Kidney (tissue), 14 donors: ENCODE results near the gene WNT7A. TPM values are rescaled to one million over a fixed set of nuclear protein-coding genes. Genes with fewer than 3 reads are reported as not detected.
A peak's percentile ranks its signal among the peaks of the same experiment; 100 is the strongest.

Experiments used
- DNase-seq, 5 donors: peaks; one replicate each; pipeline ENCODE4 v3.0.0-alpha.2; 2013 to 2020
- FAIRE-seq: peaks from 2 replicates; lab custom pipeline; 2012; peaks lifted over from hg19 to GRCh38; lab: Jason Lieb, UNC
- H3K27ac ChIP-seq, 2 donors: one replicate each; pipeline ENCODE4 v1.7.0; 2013; ENCODE audit warnings: low read depth in 2 of 2, low read length in 2 of 2, inconsistent platforms in 1 of 2
- H3K27me3 ChIP-seq: one replicate; pipeline ENCODE4 v1.7.1; 2013; ENCODE audit warnings: low read length, inconsistent platforms; ENCODE audit not compliant: control insufficient read depth, insufficient read depth
- H3K36me3 ChIP-seq, 3 donors: one replicate each; pipeline versions ENCODE4 v1.7.0 to v1.7.1; 2013; ENCODE audit warnings: low read length in 3 of 3, control low read depth in 1 of 3, inconsistent platforms in 1 of 3; ENCODE audit not compliant: insufficient read depth in 3 of 3, control insufficient read depth in 2 of 3
- H3K4me1 ChIP-seq, 3 donors: one replicate each; pipeline versions ENCODE4 v1.7.0 to v1.7.1; 2013; ENCODE audit warnings: low read length in 3 of 3, inconsistent platforms in 1 of 3, low read depth in 1 of 3; ENCODE audit not compliant: control insufficient read depth in 2 of 3, insufficient read depth in 2 of 3
- H3K4me3 ChIP-seq, 3 donors: one replicate each; pipeline versions ENCODE4 v1.7.0 to v1.8.1; 2013; ENCODE audit warnings: low read length in 3 of 3, control low read depth in 1 of 3, inconsistent platforms in 1 of 3
- H3K9ac ChIP-seq, 3 donors: one replicate each; pipeline versions ENCODE4 v1.7.0 to v1.7.1; 2013; ENCODE audit warnings: low read length in 3 of 3, control low read depth in 1 of 3, inconsistent platforms in 1 of 3
- H3K9me3 ChIP-seq, 3 donors: one replicate each; pipeline versions ENCODE4 v1.7.0 to v1.7.1; 2013; ENCODE audit warnings: low read length in 3 of 3, control low read depth in 1 of 3, inconsistent platforms in 1 of 3; ENCODE audit not compliant: control insufficient read depth in 2 of 3, insufficient read depth in 1 of 3
- CTCF ChIP-seq: IDR thresholded peaks from 3 replicates; pipeline ENCODE4 v1.5.1; 2012; ENCODE audit warnings: mild to moderate bottlenecking, moderate library complexity, borderline replicate concordance; ENCODE audit not compliant: insufficient read depth; ENCODE audit errors: extremely low read depth
- intact Hi-C: fragments of 100-400 bp; cut with DNase I; formaldehyde crosslinking; loops from one replicate; pipeline ENCODE4 v1.11.1; 2022
- polyA plus RNA-seq: library from polyadenylated mRNA; stranded (reverse); fragments of 350-450 nt; fragmentation: Illumina TruSeq; extraction: RNeasy Lipid Tissue Mini Kit (QIAGEN cat#74804); gene quantifications from one replicate; pipeline ENCODE4 v1.2.3, GENCODE V29; 2014; ENCODE audit warnings: low read depth, low replicate concordance; ENCODE audit not compliant: insufficient read depth
- total RNA-seq: library from RNA; stranded (reverse); fragmentation: NEBNext Ultra II Directional; extraction: Animal tissue kit (Norgen Biotek cat#: 25700); gene quantifications from one replicate; pipeline ENCODE4 v1.2.1, GENCODE V29; 2021
- donor health status: control.
- donor health status: control.
- donor health status: control.
- donor health status: control.
- donor health status: control.
- donor health status: DM: yes; HTN: yes; CAD: no.
- donor health status: Normal renal cell carcinoma (clear cell type).

The WNT7A gene
- total and polyA plus RNA-seq, 2 donors from 2014 or later = 0.13 to 3.3 TPM

DNA sequence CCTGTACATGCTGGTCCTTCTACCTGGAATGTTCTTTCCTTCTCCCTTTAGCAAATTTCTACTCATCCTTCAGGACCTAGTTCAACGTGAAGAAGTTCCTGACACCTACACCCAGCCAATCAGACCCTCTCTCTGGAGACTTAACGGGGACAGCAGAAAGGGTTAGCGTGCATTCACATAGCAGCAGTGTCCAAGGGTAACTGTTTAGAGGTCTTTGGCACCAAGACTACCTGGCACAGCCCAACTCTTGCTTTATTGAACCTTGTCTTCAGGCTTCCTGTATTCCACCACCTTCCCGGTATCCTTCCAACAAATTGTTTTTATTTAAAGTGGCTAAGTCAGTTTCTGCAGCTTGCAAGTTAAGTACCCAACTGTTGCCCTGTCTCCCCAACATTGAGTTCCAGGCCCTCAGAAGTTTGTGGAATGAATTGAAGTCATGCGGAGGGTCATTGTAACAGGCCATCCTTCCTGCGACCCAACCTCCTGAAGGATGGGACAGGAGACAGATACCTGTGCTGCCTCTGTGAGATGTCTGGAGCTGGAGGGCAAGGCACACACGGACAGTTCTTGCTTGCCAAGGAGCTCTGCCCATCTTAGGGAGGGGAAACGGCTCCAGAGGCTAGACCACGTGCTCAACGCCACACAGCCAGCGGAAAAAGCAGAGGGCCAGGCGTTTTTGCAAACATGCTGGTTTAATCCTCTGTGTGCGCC, 14.4 kb upstream of the WNT7A start:
- TF ChIP-seq CTCF = no peak
- no peak for FAIRE-seq

DNA sequence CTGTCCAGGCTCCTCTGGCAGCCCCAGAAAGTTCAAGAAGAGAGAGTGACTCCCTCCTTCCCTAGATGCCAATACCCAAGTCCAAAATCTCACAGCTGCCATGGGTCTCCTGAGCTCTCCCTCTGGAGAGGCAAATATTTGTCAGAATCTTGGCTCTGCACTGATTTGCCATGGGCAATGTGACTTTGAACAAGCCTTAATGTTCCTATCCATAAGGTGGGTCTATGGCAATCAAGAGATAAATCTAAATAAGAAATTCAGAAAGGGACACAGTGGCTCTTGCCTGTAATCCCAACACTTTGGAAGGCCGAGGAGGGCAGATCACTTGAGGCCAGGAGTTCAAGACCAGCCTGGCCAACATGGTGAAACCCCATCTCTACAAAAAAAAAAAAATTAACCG, 12.4 kb upstream of the WNT7A start:
- H3K27ac ChIP-seq = no peak overlapping the region
- no peaks in the 10 kb centered on the region for H3K9me3 ChIP-seq
- H3K4me3 ChIP-seq = no peak overlapping the region
- no peak for TF ChIP-seq CTCF
- DNase-seq (no peak), FAIRE-seq (no peak)
- H3K27me3 ChIP-seq = no peaks in the 10 kb centered on the region
- no peak overlapping the region for H3K9ac ChIP-seq
- peaks cover 0 to 9% (median 5%) of the 10 kb centered on the region in 3 donors for H3K4me1 ChIP-seq
- H3K36me3 ChIP-seq = no peaks in the 10 kb centered on the region
- intact Hi-C loops = no loop called here

More for the DNA sequence above, 14.4 kb upstream of the WNT7A start:
- no peak overlapping the region for H3K9ac ChIP-seq
- no peaks in the 10 kb centered on the region for H3K36me3 ChIP-seq
- H3K4me1 ChIP-seq = peaks cover 0 to 9% (median 5%) of the 10 kb centered on the region in 3 donors
- peaks cover 0 to 6% (median 0%) of the 10 kb centered on the region in 3 donors for H3K9me3 ChIP-seq
- no peak for DNase-seq
- H3K27me3 ChIP-seq = no peaks in the 10 kb centered on the region
- intact Hi-C loops = no loop called here
- no peak overlapping the region for H3K4me3 ChIP-seq
- H3K27ac ChIP-seq = no peak overlapping the region

GRCh38 chr3:13891492-13892073, 11.7 kb upstream of the WNT7A start:
- no peaks in the 10 kb centered on the region for H3K27me3 ChIP-seq
- intact Hi-C loops = no loop called here
- TF ChIP-seq CTCF = no peak
- no peaks in the 10 kb centered on the region for H3K9me3 ChIP-seq
- no peaks in the 10 kb centered on the region for H3K36me3 ChIP-seq
- no peak overlapping the region for H3K27ac ChIP-seq
- no peak overlapping the region for H3K9ac ChIP-seq
- H3K4me3 ChIP-seq = no peak overlapping the region
- FAIRE-seq (no peak), DNase-seq (peak in 2 of 5 donors; percentile 25 to 41)
- H3K4me1 ChIP-seq = peaks cover 0 to 9% (median 5%) of the 10 kb centered on the region in 3 donors
